Aorta (tissue), 5 donors: ENCODE measurements around the gene CHCHD2. TPM values are rescaled to one million over a fixed set of nuclear protein-coding genes. Genes with fewer than 3 reads are reported as not detected.
A peak's percentile ranks its signal among the peaks of the same experiment; 100 is the strongest.
"Not testable (repeated sequence)": the region's sequence is repeated elsewhere in the genome, so short reads cannot be mapped to it uniquely, and the experiment has no call there.

Experiments
- ATAC-seq: fragments of 200-7000 bp; cut with Tn5 transposase; one replicate; pipeline ENCODE4 v1.9.1; 2022; ENCODE audit warnings: moderate library complexity; ENCODE audit not compliant: low FRiP score
- DNase-seq, 2 donors: peaks; one replicate each; pipeline ENCODE4 v3.0.0-alpha.2; 2020
- H3K27ac ChIP-seq, 2 donors: one replicate each; pipeline ENCODE4 v1.5.1; 2013; ENCODE audit warnings: low read length in 2 of 2, mild to moderate bottlenecking in 2 of 2, moderate library complexity in 2 of 2, control low read depth in 1 of 2, inconsistent platforms in 1 of 2, low read depth in 1 of 2
- H3K27me3 ChIP-seq, 2 donors: one replicate each; pipeline ENCODE4 v1.6.1; 2013; ENCODE audit warnings: control low read depth in 1 of 2, low read length in 1 of 2, mild to moderate bottlenecking in 1 of 2, moderate library complexity in 1 of 2; ENCODE audit not compliant: insufficient read depth in 2 of 2, control insufficient read depth in 1 of 2
- H3K36me3 ChIP-seq, 2 donors: one replicate each; pipeline ENCODE4 v1.6.1; 2013; ENCODE audit warnings: control low read depth in 1 of 2, low read length in 1 of 2, mild to moderate bottlenecking in 1 of 2; ENCODE audit not compliant: insufficient read depth in 2 of 2, control insufficient read depth in 1 of 2
- H3K4me1 ChIP-seq, 2 donors: one replicate each; pipeline ENCODE4 v1.6.1; 2013; ENCODE audit warnings: low read length in 2 of 2, control low read depth in 1 of 2, mild to moderate bottlenecking in 1 of 2, moderate library complexity in 1 of 2; ENCODE audit not compliant: insufficient read depth in 2 of 2, control insufficient read depth in 1 of 2
- H3K4me3 ChIP-seq, 2 donors: one replicate each; pipeline ENCODE4 v1.5.1; 2013; ENCODE audit warnings: low read length in 2 of 2, control low read depth in 1 of 2, mild to moderate bottlenecking in 1 of 2
- H3K9me3 ChIP-seq: one replicate; pipeline ENCODE4 v1.6.1; 2013; ENCODE audit warnings: mild to moderate bottlenecking, low read length; ENCODE audit not compliant: control insufficient read depth
- WGBS, 2 donors: extraction: QIAGEN DNeasy Blood & Tissue Kit; methylation state at CpG; one replicate each; pipeline ENCODE4 v1.1.7; 2013; 5-methylcytosine and 5-hydroxymethylcytosine counted together
- intact Hi-C, 2 donors: fragments of 100-400 bp; cut with DNase I; formaldehyde crosslinking; loops; one replicate each; pipeline versions ENCODE4 v1.14.2 to v1.15.0; 2022
- long read RNA-seq, 2 donors: library from polyadenylated mRNA; unstranded; transcript quantifications; one replicate each; pipeline ENCODE4 v2.0.0, GENCODE V29; 2020 to 2021
- polyA plus RNA-seq, 2 donors: library from polyadenylated mRNA; stranded (reverse); fragments of 200-250 nt; gene quantifications; one replicate each; pipeline ENCODE4 v1.2.3, GENCODE V29; 2013
- total RNA-seq, 2 donors: library from RNA; stranded (reverse); fragmentation: NEBNext Ultra II Directional; extraction: Animal tissue kit (Norgen Biotek cat#: 25700); gene quantifications; one replicate each; pipeline ENCODE4 v1.2.1, GENCODE V29; 2021
- donor health status: healthy with polysubstance abuse.
- donor health status: Bipolar disorder and iron deficiency.
- donor health status: DM: no; HTN: no; CAD: no.
- donor health status: DM: no; HTN: no; CAD: no.
- donor health status: DM: yes; HTN: yes; CAD: no.

CHCHD2 gene, protein sequence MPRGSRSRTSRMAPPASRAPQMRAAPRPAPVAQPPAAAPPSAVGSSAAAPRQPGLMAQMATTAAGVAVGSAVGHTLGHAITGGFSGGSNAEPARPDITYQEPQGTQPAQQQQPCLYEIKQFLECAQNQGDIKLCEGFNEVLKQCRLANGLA
- total RNA-seq (100 to 1,000 TPM; 187 to 240 TPM), polyA plus RNA-seq (100 to 1,000 TPM; 379 to 492 TPM)
- long read RNA-seq, donor 1, transcript CHCHD2-201 (4 exons, 901 nt), result major isoform, 101 of 109 reads
- long read RNA-seq, donor 1, partial matches to known transcripts, result 2 of 109 reads
- long read RNA-seq, donor 1, other reads (novel, unspliced or antisense), result 4 of 109 reads
- long read RNA-seq, donor 2, transcript CHCHD2-201 (4 exons, 901 nt), result major isoform, 48 of 51 reads
- long read RNA-seq, donor 2, partial matches to known transcripts, result 3 of 51 reads
- long read RNA-seq, donor 2, other reads (novel, unspliced or antisense), result 0 of 51 reads

DNA sequence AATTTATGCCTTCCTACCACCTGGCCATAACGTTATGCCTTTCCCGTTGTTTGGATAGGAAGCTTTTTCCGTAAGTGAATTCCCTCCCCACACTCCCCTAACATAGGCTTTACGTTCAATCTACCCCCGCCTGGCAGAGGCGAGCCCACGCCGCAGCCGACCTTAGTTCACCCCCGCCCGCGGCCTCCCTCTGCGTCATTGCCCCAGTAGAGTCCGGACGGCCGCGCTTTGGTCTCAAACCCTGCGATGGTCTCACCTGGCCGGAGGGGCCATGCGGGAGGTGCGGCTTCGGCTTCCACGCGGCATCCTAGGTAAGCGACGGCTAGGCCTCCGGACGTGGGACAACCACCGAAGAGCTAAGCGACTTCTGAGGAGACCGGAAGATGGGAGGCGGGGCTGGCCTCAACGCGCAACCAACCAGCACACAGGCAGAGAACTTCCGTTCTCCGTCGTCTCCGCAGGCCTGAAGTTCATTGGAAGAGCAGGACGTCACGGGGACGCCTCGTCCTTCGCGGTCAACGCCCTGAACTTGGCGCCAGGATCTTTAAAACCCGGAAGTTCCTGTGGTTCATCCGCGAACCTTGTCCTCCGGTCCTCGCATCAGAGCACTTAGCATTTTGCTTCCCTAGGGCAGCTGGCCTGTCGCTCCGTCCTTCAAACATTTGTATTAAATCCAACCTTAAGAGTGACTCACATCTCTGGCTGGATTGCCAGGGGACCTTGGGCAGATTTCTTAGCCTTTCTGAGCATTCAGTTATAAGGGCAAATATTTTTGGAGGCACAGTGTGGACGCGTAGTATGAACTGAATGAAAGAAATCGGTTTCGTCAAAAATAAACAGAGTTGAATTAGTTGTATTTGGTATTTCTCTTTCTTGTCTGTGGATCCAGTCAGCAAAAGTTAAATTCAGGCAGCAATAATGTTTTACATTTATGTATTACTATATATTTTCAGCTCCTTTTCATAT is at the start of gene CHCHD2:
TSS of gene CHCHD2 (minus strand) at position 369 of the 966 bp plus-strand sequence. CDS start at position 306, 63 bp downstream.
- no peaks in the 10 kb centered on the region for H3K27me3 ChIP-seq
- H3K4me1 ChIP-seq, result no peaks in the 10 kb centered on the region
- peak within 1 kb of the TSS; percentile 98 for H3K4me3 ChIP-seq
- ATAC-seq, result peak; percentile 100
- H3K9me3 ChIP-seq, result no peaks in the 10 kb centered on the region
- 0 to 1% methylated on average over 57 of the region's 57 CpGs for WGBS, 2 donors
- peak; percentile 97 to 99 for DNase-seq
- intact Hi-C loops, result loop anchor here (2.0 to 10.0 kb wide), 3 partner anchors 82 to 181 kb away; no protein-coding TSS in a partner anchor
- peak within 1 kb of the TSS; percentile 77 to 87 for H3K27ac ChIP-seq
- H3K36me3 ChIP-seq, result peaks cover 0 to 4% of the 10 kb centered on the region in 2 donors

DNA sequence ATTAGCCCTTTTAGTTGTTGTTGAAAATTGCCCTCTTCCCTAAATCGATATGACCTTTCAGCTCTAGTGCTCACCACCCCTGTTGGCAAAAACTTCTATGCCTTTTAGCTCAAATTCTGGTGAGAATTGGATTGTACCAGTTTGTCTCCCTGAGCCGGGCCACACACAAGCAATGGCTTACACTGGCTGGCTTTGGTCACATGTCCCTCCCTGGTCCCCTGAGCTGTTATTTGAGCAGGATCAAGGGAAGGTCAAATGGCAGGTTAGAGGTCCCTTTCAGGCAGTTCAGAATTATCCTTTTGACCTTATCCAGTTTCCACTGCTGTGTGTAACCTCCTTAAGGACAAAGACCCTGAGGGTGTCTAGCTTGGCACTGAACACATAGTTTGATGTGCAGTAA is 24.8 kb upstream of the CHCHD2 start:
- H3K36me3 ChIP-seq, H3K27me3 ChIP-seq, intact Hi-C loops, H3K4me3 ChIP-seq, DNase-seq, H3K9me3 ChIP-seq, ATAC-seq, H3K4me1 ChIP-seq, H3K27ac ChIP-seq: not testable (repeated sequence)
- WGBS, 2 donors, result 48 to 61% methylated on average over 2 of the region's 2 CpGs

DNA sequence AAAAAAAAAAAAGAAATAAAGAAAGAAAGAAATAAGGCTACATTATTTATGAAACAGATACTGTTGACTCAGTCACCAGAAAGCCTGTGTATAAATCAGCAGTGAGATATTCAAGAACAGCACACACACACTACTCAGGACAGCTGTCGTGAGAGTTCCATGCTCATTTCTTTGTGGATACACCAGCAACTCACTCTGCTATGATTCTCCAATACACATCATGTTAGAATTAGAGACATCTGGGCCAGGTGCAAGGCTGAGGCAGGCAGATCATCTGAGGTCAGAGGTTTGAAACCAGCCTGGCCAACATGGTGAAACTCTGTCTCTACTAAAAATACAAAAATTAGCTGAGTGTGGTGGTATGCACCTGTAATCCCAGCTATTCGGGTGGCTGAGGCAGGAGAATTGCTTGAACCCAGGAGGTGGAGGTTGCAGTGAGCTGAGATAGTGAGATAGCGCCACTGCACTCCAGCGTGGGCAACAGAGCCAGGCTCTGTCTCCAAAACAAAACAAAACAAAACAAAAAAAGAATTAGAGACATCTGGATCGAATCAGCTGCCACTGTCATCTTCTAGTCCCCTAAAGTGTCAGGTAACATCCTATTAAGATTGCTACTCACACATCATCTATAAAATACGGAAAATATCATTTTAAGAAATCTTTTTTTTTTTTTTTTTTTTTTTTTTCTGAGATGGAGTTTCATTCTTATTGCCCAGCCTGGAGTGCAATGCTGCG is 21.1 kb upstream of the CHCHD2 start:
- 64 to 65% methylated on average over 7 of the region's 7 CpGs for WGBS, 2 donors
- intact Hi-C loops, result no loop called here

DNA sequence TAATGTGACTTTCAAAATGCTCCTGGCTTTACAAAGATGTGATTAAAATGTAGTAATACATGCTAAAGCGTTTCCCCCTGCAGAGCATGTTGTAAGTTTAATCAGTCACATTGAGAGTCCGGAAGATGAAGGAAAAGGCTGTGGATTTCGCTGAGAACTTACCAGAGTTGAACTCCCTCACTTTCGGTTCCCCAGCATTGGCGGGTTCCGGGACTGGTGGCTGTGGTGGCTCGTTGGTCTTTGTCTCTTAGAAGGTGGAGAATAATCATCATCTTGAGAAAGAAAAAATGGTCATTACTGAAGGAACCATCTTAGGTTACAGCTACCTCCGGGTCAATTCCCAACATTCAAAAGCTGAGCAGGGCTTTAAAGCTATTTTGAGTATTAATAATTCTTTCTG is 19.6 kb upstream of the CHCHD2 start:
- no peaks in the 10 kb centered on the region for H3K36me3 ChIP-seq
- no peaks in the 10 kb centered on the region for H3K27me3 ChIP-seq
- no peaks in the 10 kb centered on the region for H3K9me3 ChIP-seq
- H3K27ac ChIP-seq, result no peak overlapping the region
- ATAC-seq, result no peak
- H3K4me3 ChIP-seq, result no peak overlapping the region
- 74 to 80% methylated on average over 8 of the region's 8 CpGs for WGBS, 2 donors
- H3K4me1 ChIP-seq, result no peaks in the 10 kb centered on the region
- intact Hi-C loops, result no loop called here
- no peak for DNase-seq

More for the DNA sequence above, 21.1 kb upstream of the CHCHD2 start:
- H3K4me1 ChIP-seq, result no peaks in the 10 kb centered on the region
- no peaks in the 10 kb centered on the region for H3K27me3 ChIP-seq
- H3K9me3 ChIP-seq, result no peaks in the 10 kb centered on the region
- H3K36me3 ChIP-seq, result no peaks in the 10 kb centered on the region
- DNase-seq, result no peak
- H3K4me3 ChIP-seq, result no peak overlapping the region
- no peak for ATAC-seq
- no peak overlapping the region for H3K27ac ChIP-seq

DNA sequence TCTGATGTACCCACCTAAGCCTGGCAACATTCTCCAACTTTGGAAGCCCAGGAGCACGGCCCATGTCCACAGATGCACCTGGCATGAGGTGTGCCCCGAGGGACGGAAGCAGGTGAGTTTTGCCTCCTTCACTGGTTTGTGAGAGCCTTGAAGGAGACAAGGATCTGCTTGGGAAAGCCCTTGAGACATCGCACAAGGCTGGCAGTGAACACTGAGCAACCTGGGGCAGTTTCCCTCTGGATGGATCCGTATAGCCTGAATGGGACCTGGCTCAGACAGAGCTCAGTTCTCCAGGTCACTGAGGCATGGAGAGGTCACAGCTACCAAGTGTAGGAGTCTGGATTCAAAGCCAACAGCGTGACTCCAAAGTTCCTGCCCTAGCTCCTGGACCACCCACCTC is 18.7 kb upstream of the CHCHD2 start:
- 70 to 72% methylated on average over 6 of the region's 6 CpGs for WGBS, 2 donors

DNA sequence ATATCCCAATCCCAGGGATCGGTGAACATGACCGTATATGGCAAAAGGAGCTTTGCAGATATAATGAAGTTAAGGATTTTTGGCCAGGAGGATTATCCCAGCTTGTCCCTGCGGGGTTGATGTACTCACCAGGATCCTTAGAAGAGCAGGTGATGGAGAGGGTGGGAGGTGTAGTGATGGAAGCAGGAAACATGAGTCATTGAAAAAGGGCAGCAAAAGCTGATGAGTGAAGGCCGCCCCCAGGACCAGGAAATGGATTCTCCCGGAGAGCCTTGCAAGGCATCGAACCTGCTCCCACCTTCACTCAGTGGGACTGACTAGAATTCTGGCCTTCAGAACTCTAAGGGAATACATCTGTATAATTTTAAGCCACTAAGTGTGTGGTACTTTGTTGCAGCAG is 15.2 kb upstream of the CHCHD2 start:
- ATAC-seq, result no peak
- Histone ChIP-seq H3K27ac (no peak overlapping the region), H3K4me3 (no peak overlapping the region), H3K36me3 (no peaks in the 10 kb centered on the region), H3K4me1 (no peaks in the 10 kb centered on the region), H3K9me3 (no peaks in the 10 kb centered on the region), H3K27me3 (no peaks in the 10 kb centered on the region)
- intact Hi-C loops, result no loop called here
- DNase-seq, result no peak
- WGBS, 2 donors, result 88 to 93% methylated on average over 6 of the region's 6 CpGs

More for the DNA sequence above, 18.7 kb upstream of the CHCHD2 start:
- no peaks in the 10 kb centered on the region for H3K36me3 ChIP-seq
- H3K27me3 ChIP-seq, result no peaks in the 10 kb centered on the region
- H3K9me3 ChIP-seq, result no peaks in the 10 kb centered on the region
- intact Hi-C loops, result no loop called here
- DNase-seq (no peak), ATAC-seq (no peak)
- no peaks in the 10 kb centered on the region for H3K4me1 ChIP-seq
- H3K27ac ChIP-seq, result no peak overlapping the region
- no peak overlapping the region for H3K4me3 ChIP-seq

DNA sequence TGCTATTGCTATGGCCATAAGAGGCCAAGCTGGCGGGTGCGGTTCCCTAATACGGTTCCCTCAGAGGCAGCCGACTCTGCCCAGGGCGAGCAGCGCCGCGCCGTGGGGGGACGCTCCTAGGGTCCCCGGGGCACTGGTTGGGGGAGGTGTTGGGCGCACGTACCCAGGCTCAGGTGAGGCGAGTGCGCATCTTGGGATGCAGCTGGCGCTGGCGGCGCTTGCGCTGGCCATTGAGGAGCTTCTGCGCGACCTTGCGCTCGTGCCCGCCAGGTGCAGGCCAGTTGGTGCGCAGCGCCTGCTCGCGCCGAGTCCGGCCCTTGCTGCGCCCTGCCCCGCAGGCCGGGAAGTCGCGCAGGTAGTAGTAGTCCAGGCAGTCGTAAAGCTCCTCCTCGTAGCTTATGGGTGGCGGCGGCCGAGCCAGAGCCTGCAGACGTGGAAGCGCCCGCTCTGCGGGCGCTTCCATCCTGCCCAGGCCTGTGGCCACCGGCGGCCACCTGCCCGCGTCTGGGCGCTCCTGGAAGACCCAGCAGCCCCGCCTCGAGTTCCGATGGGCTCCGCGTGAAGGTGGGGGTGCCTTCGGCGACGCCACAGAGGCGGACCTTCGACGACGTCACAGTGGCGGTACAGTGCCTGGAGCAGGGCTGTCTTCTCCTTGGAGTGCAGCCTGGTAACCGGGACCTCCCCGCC is 9.7 kb upstream of the CHCHD2 start, which contains the start of gene NUPR2:
TSS of gene NUPR2 (minus strand) at position 566 of the 687 bp plus-strand sequence. CDS start at position 463, 103 bp downstream.
- H3K27me3 ChIP-seq, result no peaks in the 10 kb centered on the region
- no peak for DNase-seq
- peak; percentile 50 for ATAC-seq
- H3K4me3 ChIP-seq, result peak within 1 kb of the TSS; percentile 7 to 33
- H3K4me1 ChIP-seq, result no peaks in the 10 kb centered on the region
- no peaks in the 10 kb centered on the region for H3K36me3 ChIP-seq
- intact Hi-C loops, result loop anchor here (5.0 to 10.0 kb wide), 2 partner anchors 56 to 59 kb away; no protein-coding TSS in a partner anchor
- 4% methylated on average over 65 of the region's 65 CpGs for whole genome bisulfite sequencing, 2 donors
- no peak within 1 kb of the TSS for H3K27ac ChIP-seq
- no peaks in the 10 kb centered on the region for H3K9me3 ChIP-seq
